Measurements from ENCODE around the gene TAS2R40.
"Not testable (repeated sequence)": the region's sequence is repeated elsewhere in the genome, so short reads cannot be mapped to it uniquely, and the experiment has no call there.

TAS2R40 gene

GRCh38 chr7:143202161-143202560 lies 19.7 kb upstream of the TAS2R40 start:
- H3K36me3 ChIP-seq (ENCODE audit: control insufficient read depth, insufficient read depth, low read length), result no peaks in the 10 kb centered on the region
- H3K27me3 ChIP-seq (ENCODE audit: control insufficient read depth, insufficient read depth, low read length), result no peaks in the 10 kb centered on the region
- H3K4me1 ChIP-seq (ENCODE audit: control insufficient read depth, insufficient read depth, low read length), result no peaks in the 10 kb centered on the region
- no peaks in the 10 kb centered on the region for H3K9me3 ChIP-seq (ENCODE audit: control insufficient read depth, insufficient read depth, low read depth, low read length)
- H3K27ac ChIP-seq (ENCODE audit: low read depth, low read length), result no peak overlapping the region
- no peak overlapping the region for H3K4me3 ChIP-seq (ENCODE audit: low read depth, low read length)
- no peak overlapping the region for H3K9ac ChIP-seq (ENCODE audit: low read length)

- no peaks in the 10 kb centered on the region for H3K27me3 ChIP-seq (ENCODE audit: control insufficient read depth, insufficient read depth, low read length)
- no peaks in the 10 kb centered on the region for H3K9me3 ChIP-seq (ENCODE audit: control insufficient read depth, insufficient read depth, low read depth, low read length)
- no peak overlapping the region for H3K4me3 ChIP-seq (ENCODE audit: low read depth, low read length)
- H3K27ac ChIP-seq (ENCODE audit: low read depth, low read length), result no peak overlapping the region
- no peaks in the 10 kb centered on the region for H3K36me3 ChIP-seq (ENCODE audit: control insufficient read depth, insufficient read depth, low read length)
- no peaks in the 10 kb centered on the region for H3K4me1 ChIP-seq (ENCODE audit: control insufficient read depth, insufficient read depth, low read length)
- no peak overlapping the region for H3K9ac ChIP-seq (ENCODE audit: low read length)
These were observed 18.5 kb upstream of the TAS2R40 start for GRCh38 chr7:143203386-143203785.

GRCh38 chr7:143205560-143206293 lies 16.1 kb upstream of the TAS2R40 start:
- no peaks in the 10 kb centered on the region for H3K27me3 ChIP-seq (ENCODE audit: control insufficient read depth, insufficient read depth, low read length)
- H3K27ac ChIP-seq (ENCODE audit: low read depth, low read length), result no peak overlapping the region
- no peak overlapping the region for H3K4me3 ChIP-seq (ENCODE audit: low read depth, low read length)
- no peaks in the 10 kb centered on the region for H3K9me3 ChIP-seq (ENCODE audit: control insufficient read depth, insufficient read depth, low read depth, low read length)
- no peaks in the 10 kb centered on the region for H3K36me3 ChIP-seq (ENCODE audit: control insufficient read depth, insufficient read depth, low read length)
- H3K9ac ChIP-seq (ENCODE audit: low read length), result no peak overlapping the region
- no peaks in the 10 kb centered on the region for H3K4me1 ChIP-seq (ENCODE audit: control insufficient read depth, insufficient read depth, low read length)

- no peak overlapping the region for H3K9ac ChIP-seq (ENCODE audit: low read length)
- no peak overlapping the region for H3K4me3 ChIP-seq (ENCODE audit: low read depth, low read length)
- H3K27me3 ChIP-seq (ENCODE audit: control insufficient read depth, insufficient read depth, low read length), result no peaks in the 10 kb centered on the region
- no peaks in the 10 kb centered on the region for H3K36me3 ChIP-seq (ENCODE audit: control insufficient read depth, insufficient read depth, low read length)
- no peak overlapping the region for H3K27ac ChIP-seq (ENCODE audit: low read depth, low read length)
- H3K4me1 ChIP-seq (ENCODE audit: control insufficient read depth, insufficient read depth, low read length), result no peaks in the 10 kb centered on the region
- 0 out of 2 replicates have a peak, but pooled peaks cover 3% of the 10 kb centered on the region for H3K9me3 ChIP-seq (ENCODE audit: control insufficient read depth, insufficient read depth, low read depth, low read length)
These were observed 11.3 kb upstream of the TAS2R40 start for GRCh38 chr7:143210541-143210940.

- H3K4me1 ChIP-seq (ENCODE audit: control insufficient read depth, insufficient read depth, low read length); H3K9ac ChIP-seq (ENCODE audit: low read length); H3K4me3 ChIP-seq (ENCODE audit: low read depth, low read length); H3K36me3 ChIP-seq (ENCODE audit: control insufficient read depth, insufficient read depth, low read length); H3K27me3 ChIP-seq (ENCODE audit: control insufficient read depth, insufficient read depth, low read length); H3K9me3 ChIP-seq (ENCODE audit: control insufficient read depth, insufficient read depth, low read depth, low read length); H3K27ac ChIP-seq (ENCODE audit: low read depth, low read length): not testable (repeated sequence)
These were observed 8.4 kb upstream of the TAS2R40 start for GRCh38 chr7:143213478-143213877.

- H3K9me3 ChIP-seq (ENCODE audit: control insufficient read depth, insufficient read depth, low read depth, low read length), result 0 out of 2 replicates have a peak, but pooled peaks cover 3% of the 10 kb centered on the region
- no peaks in the 10 kb centered on the region for H3K4me1 ChIP-seq (ENCODE audit: control insufficient read depth, insufficient read depth, low read length)
- no peak overlapping the region for H3K27ac ChIP-seq (ENCODE audit: low read depth, low read length)
- H3K27me3 ChIP-seq (ENCODE audit: control insufficient read depth, insufficient read depth, low read length), result no peaks in the 10 kb centered on the region
- H3K9ac ChIP-seq (ENCODE audit: low read length), result no peak overlapping the region
- H3K36me3 ChIP-seq (ENCODE audit: control insufficient read depth, insufficient read depth, low read length), result no peaks in the 10 kb centered on the region
- no peak overlapping the region for H3K4me3 ChIP-seq (ENCODE audit: low read depth, low read length)
These were observed 6.8 kb upstream of the TAS2R40 start for GRCh38 chr7:143214789-143215679.

- H3K9me3 ChIP-seq (ENCODE audit: control insufficient read depth, insufficient read depth, low read depth, low read length), result 0 out of 2 replicates have a peak, but pooled peaks cover 3% of the 10 kb centered on the region
- H3K9ac ChIP-seq (ENCODE audit: low read length), result no peak overlapping the region
- no peaks in the 10 kb centered on the region for H3K27me3 ChIP-seq (ENCODE audit: control insufficient read depth, insufficient read depth, low read length)
- H3K4me3 ChIP-seq (ENCODE audit: low read depth, low read length), result no peak overlapping the region
- no peaks in the 10 kb centered on the region for H3K36me3 ChIP-seq (ENCODE audit: control insufficient read depth, insufficient read depth, low read length)
- H3K27ac ChIP-seq (ENCODE audit: low read depth, low read length), result no peak overlapping the region
- no peaks in the 10 kb centered on the region for H3K4me1 ChIP-seq (ENCODE audit: control insufficient read depth, insufficient read depth, low read length)
These were observed 5.7 kb upstream of the TAS2R40 start for GRCh38 chr7:143216151-143216550.

- Histone ChIP-seq H3K27ac (ENCODE audit: low read depth, low read length) (no peak overlapping the region), H3K4me1 (ENCODE audit: control insufficient read depth, insufficient read depth, low read length) (no peaks in the 10 kb centered on the region), H3K27me3 (ENCODE audit: control insufficient read depth, insufficient read depth, low read length) (no peaks in the 10 kb centered on the region), H3K9ac (ENCODE audit: low read length) (no peak overlapping the region), H3K9me3 (ENCODE audit: control insufficient read depth, insufficient read depth, low read depth, low read length) (0 out of 2 replicates have a peak, but pooled peaks cover 3% of the 10 kb centered on the region), H3K36me3 (ENCODE audit: control insufficient read depth, insufficient read depth, low read length) (no peaks in the 10 kb centered on the region), H3K4me3 (ENCODE audit: low read depth, low read length) (no peak overlapping the region)
These were observed 5.2 kb upstream of the TAS2R40 start for GRCh38 chr7:143216686-143217085.

GRCh38 chr7:143217806-143218205 lies 4.0 kb upstream of the TAS2R40 start:
- Histone ChIP-seq H3K27me3 (ENCODE audit: control insufficient read depth, insufficient read depth, low read length) (peaks cover 5% of the 10 kb centered on the region; the same call in 1 of the 2 replicates), H3K4me1 (ENCODE audit: control insufficient read depth, insufficient read depth, low read length) (no peaks in the 10 kb centered on the region), H3K4me3 (ENCODE audit: low read depth, low read length) (no peak overlapping the region), H3K9me3 (ENCODE audit: control insufficient read depth, insufficient read depth, low read depth, low read length) (no peaks in the 10 kb centered on the region), H3K9ac (ENCODE audit: low read length) (no peak overlapping the region), H3K36me3 (ENCODE audit: control insufficient read depth, insufficient read depth, low read length) (no peaks in the 10 kb centered on the region), H3K27ac (ENCODE audit: low read depth, low read length) (no peak overlapping the region)

GRCh38 chr7:143221286-143221685 lies 551 bp upstream of the TAS2R40 start:
- Histone ChIP-seq H3K9ac (ENCODE audit: low read length) (no peak overlapping the region), H3K4me1 (ENCODE audit: control insufficient read depth, insufficient read depth, low read length) (no peaks in the 10 kb centered on the region), H3K4me3 (ENCODE audit: low read depth, low read length) (no peak overlapping the region), H3K27me3 (ENCODE audit: control insufficient read depth, insufficient read depth, low read length) (peaks cover 7% of the 10 kb centered on the region), H3K27ac (ENCODE audit: low read depth, low read length) (no peak overlapping the region), H3K9me3 (ENCODE audit: control insufficient read depth, insufficient read depth, low read depth, low read length) (no peaks in the 10 kb centered on the region), H3K36me3 (ENCODE audit: control insufficient read depth, insufficient read depth, low read length) (no peaks in the 10 kb centered on the region)

GRCh38 chr7:143222782-143223181 lies 945 bp downstream of the TAS2R40 start:
- H3K36me3 ChIP-seq (ENCODE audit: control insufficient read depth, insufficient read depth, low read length), result no peaks in the 10 kb centered on the region
- H3K27ac ChIP-seq (ENCODE audit: low read depth, low read length), result no peak overlapping the region
- no peaks in the 10 kb centered on the region for H3K4me1 ChIP-seq (ENCODE audit: control insufficient read depth, insufficient read depth, low read length)
- H3K27me3 ChIP-seq (ENCODE audit: control insufficient read depth, insufficient read depth, low read length), result peaks cover 7% of the 10 kb centered on the region
- no peaks in the 10 kb centered on the region for H3K9me3 ChIP-seq (ENCODE audit: control insufficient read depth, insufficient read depth, low read depth, low read length)
- no peak overlapping the region for H3K4me3 ChIP-seq (ENCODE audit: low read depth, low read length)
- H3K9ac ChIP-seq (ENCODE audit: low read length), result no peak overlapping the region

Data from HUES6 (cell line).